MM.1S (cell line): ENCODE results near the gene SAE1.

ENCODE experiments used
- EZH2 ChIP-seq: fragments of 300-600 bp; sonication (generic); optimal IDR thresholded peaks from 2 replicates; pipeline ENCODE3; 2017; ENCODE audit warnings: low read depth, mild to moderate bottlenecking, antibody characterized with exemption, low read length, mixed read lengths
- TF ChIP-seq, protein P1 (sequence below): fragments of 300-600 bp; sonication (generic); IDR thresholded peaks from 2 replicates; pipeline ENCODE4 v1.5.1; 2016; ENCODE audit warnings: antibody characterized with exemption, low read length, mixed read lengths

- TF ChIP-seq, protein P1, sequence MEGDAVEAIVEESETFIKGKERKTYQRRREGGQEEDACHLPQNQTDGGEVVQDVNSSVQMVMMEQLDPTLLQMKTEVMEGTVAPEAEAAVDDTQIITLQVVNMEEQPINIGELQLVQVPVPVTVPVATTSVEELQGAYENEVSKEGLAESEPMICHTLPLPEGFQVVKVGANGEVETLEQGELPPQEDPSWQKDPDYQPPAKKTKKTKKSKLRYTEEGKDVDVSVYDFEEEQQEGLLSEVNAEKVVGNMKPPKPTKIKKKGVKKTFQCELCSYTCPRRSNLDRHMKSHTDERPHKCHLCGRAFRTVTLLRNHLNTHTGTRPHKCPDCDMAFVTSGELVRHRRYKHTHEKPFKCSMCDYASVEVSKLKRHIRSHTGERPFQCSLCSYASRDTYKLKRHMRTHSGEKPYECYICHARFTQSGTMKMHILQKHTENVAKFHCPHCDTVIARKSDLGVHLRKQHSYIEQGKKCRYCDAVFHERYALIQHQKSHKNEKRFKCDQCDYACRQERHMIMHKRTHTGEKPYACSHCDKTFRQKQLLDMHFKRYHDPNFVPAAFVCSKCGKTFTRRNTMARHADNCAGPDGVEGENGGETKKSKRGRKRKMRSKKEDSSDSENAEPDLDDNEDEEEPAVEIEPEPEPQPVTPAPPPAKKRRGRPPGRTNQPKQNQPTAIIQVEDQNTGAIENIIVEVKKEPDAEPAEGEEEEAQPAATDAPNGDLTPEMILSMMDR = no peak
- TF ChIP-seq EZH2 = no peak
Measured at GRCh38 chr19:47188507-47189033, 57.9 kb downstream of the SAE1 start.
